Skeletal muscle tissue (tissue), 4 donors: ENCODE data around the gene RENBP. TPM values are rescaled to one million over a fixed set of nuclear protein-coding genes. Genes with fewer than 3 reads are reported as not detected.

Experiments
- H3K27ac ChIP-seq: one replicate; pipeline ENCODE4 v1.7.0; 2013; ENCODE audit warnings: mild to moderate bottlenecking, low read depth, low read length, inconsistent platforms
- H3K27me3 ChIP-seq, 3 donors: one replicate each; pipeline ENCODE4 v1.7.0; 2013; ENCODE audit warnings: low read length in 3 of 3; ENCODE audit not compliant: control insufficient read depth in 3 of 3, insufficient read depth in 3 of 3
- H3K36me3 ChIP-seq, 3 donors: one replicate each; pipeline ENCODE4 v1.7.0; 2013; ENCODE audit warnings: low read length in 3 of 3; ENCODE audit not compliant: control insufficient read depth in 3 of 3, insufficient read depth in 3 of 3
- H3K4me1 ChIP-seq, 3 donors: one replicate each; pipeline ENCODE4 v1.7.0; 2013; ENCODE audit warnings: low read length in 3 of 3, mild to moderate bottlenecking in 3 of 3; ENCODE audit not compliant: control insufficient read depth in 3 of 3, insufficient read depth in 3 of 3
- H3K4me3 ChIP-seq, 3 donors: one replicate each; pipeline ENCODE4 v1.7.0; 2013; ENCODE audit warnings: low read length in 3 of 3
- H3K9ac ChIP-seq, 3 donors: one replicate each; pipeline ENCODE4 v1.7.0; 2013; ENCODE audit warnings: low read length in 3 of 3, mild to moderate bottlenecking in 3 of 3, moderate library complexity in 2 of 3, low read depth in 1 of 3
- H3K9me3 ChIP-seq, 3 donors: one replicate each; pipeline ENCODE4 v1.7.0; 2013; ENCODE audit warnings: low read length in 3 of 3; ENCODE audit not compliant: control insufficient read depth in 3 of 3
- total RNA-seq: library from RNA; depleted of rRNA; stranded (reverse); fragments of >200 nt; gene quantifications from one replicate; pipeline ENCODE4 v1.2.3, GENCODE V29; 2014
- donor health status: Osteomylitis.

Gene RENBP
- total RNA-seq, 1 donor from 2014 or later = 5.7 TPM

GRCh38 chrX:153934762-153935325 lies 9.6 kb downstream of the RENBP start, which contains the start of gene NAA10:
Gene NAA10 (minus strand): TSS chrX:153935037. CDS start chrX:153934904, 133 bp downstream.
- H3K9ac ChIP-seq = peak within 1 kb of the TSS; percentile 74 to 82 (median 81)
- peak within 1 kb of the TSS; percentile 7 for H3K27ac ChIP-seq
- peaks cover 9 to 18% (median 14%) of the 10 kb centered on the region in 3 donors for H3K4me1 ChIP-seq

GRCh38 chrX:153934148-153934761 lies 10.2 kb downstream of the RENBP start:
- H3K9ac ChIP-seq = peak overlapping the region; percentile 74 to 82 (median 81)
- peak overlapping the region; percentile 7 for H3K27ac ChIP-seq
- H3K4me1 ChIP-seq = peaks cover 11 to 24% (median 14%) of the 10 kb centered on the region in 3 donors
- no peaks in the 10 kb centered on the region for H3K9me3 ChIP-seq
- H3K27me3 ChIP-seq = no peaks in the 10 kb centered on the region
- peak overlapping the region; percentile 74 to 80 (median 77) for H3K4me3 ChIP-seq
- H3K36me3 ChIP-seq = peaks cover 12 to 25% (median 24%) of the 10 kb centered on the region in 3 donors

More at GRCh38 chrX:153934762-153935325, 9.6 kb downstream of the RENBP start, which contains the start of gene NAA10:
- H3K27me3 ChIP-seq = no peaks in the 10 kb centered on the region
- H3K36me3 ChIP-seq = peaks cover 12 to 25% (median 20%) of the 10 kb centered on the region in 3 donors
- no peaks in the 10 kb centered on the region for H3K9me3 ChIP-seq
- peak within 1 kb of the TSS; percentile 74 to 80 (median 77) for H3K4me3 ChIP-seq

- Histone ChIP-seq H3K27ac (peak overlapping the region; percentile 7), H3K27me3 (no peaks in the 10 kb centered on the region), H3K4me3 (peak overlapping the region; percentile 74 to 80 (median 77)), H3K9ac (peak overlapping the region in 2 of 3 donors; percentile 81 to 82), H3K36me3 (peaks cover 12 to 25% (median 24%) of the 10 kb centered on the region in 3 donors), H3K9me3 (no peaks in the 10 kb centered on the region), H3K4me1 (peaks cover 15 to 29% (median 16%) of the 10 kb centered on the region in 3 donors)
Observed at GRCh38 chrX:153933748-153934147, 10.7 kb downstream of the RENBP start.

GRCh38 chrX:153932220-153932915 lies 12.1 kb downstream of the RENBP start:
- Histone ChIP-seq H3K4me1 (peaks cover 17 to 35% (median 20%) of the 10 kb centered on the region in 3 donors), H3K9me3 (no peaks in the 10 kb centered on the region), H3K36me3 (peaks cover 12 to 25% (median 24%) of the 10 kb centered on the region in 3 donors), H3K27ac (no peak overlapping the region), H3K27me3 (no peaks in the 10 kb centered on the region), H3K9ac (no peak overlapping the region), H3K4me3 (no peak overlapping the region)

GRCh38 chrX:153931748-153932147 lies 12.7 kb downstream of the RENBP start:
- Histone ChIP-seq H3K36me3 (peaks cover 12 to 25% (median 24%) of the 10 kb centered on the region in 3 donors), H3K4me1 (peaks cover 22 to 41% (median 26%) of the 10 kb centered on the region in 3 donors), H3K9ac (no peak overlapping the region), H3K9me3 (no peaks in the 10 kb centered on the region), H3K27me3 (no peaks in the 10 kb centered on the region), H3K4me3 (no peak overlapping the region), H3K27ac (no peak overlapping the region)

- no peaks in the 10 kb centered on the region for H3K9me3 ChIP-seq
- peak overlapping the region in 1 of 3 donors; percentile 40 for H3K9ac ChIP-seq
- H3K4me1 ChIP-seq = peaks cover 27 to 47% (median 31%) of the 10 kb centered on the region in 3 donors
- H3K4me3 ChIP-seq = no peak overlapping the region
- peaks cover 12 to 25% (median 24%) of the 10 kb centered on the region in 3 donors for H3K36me3 ChIP-seq
- no peaks in the 10 kb centered on the region for H3K27me3 ChIP-seq
- no peak overlapping the region for H3K27ac ChIP-seq
Observed at GRCh38 chrX:153931151-153931550, 13.3 kb downstream of the RENBP start.

GRCh38 chrX:153930011-153930910 lies 14.2 kb downstream of the RENBP start:
- Histone ChIP-seq H3K4me3 (no peak overlapping the region), H3K36me3 (peaks cover 12 to 25% (median 24%) of the 10 kb centered on the region in 3 donors), H3K9me3 (no peaks in the 10 kb centered on the region), H3K9ac (no peak overlapping the region), H3K4me1 (peaks cover 23 to 54% (median 31%) of the 10 kb centered on the region in 3 donors), H3K27me3 (peaks cover 0 to 5% (median 0%) of the 10 kb centered on the region in 3 donors), H3K27ac (no peak overlapping the region)

GRCh38 chrX:153929576-153929975 lies 14.9 kb downstream of the RENBP start:
- Histone ChIP-seq H3K9me3 (no peaks in the 10 kb centered on the region), H3K27me3 (peaks cover 0 to 5% (median 0%) of the 10 kb centered on the region in 3 donors), H3K27ac (no peak overlapping the region), H3K36me3 (peaks cover 12 to 25% (median 24%) of the 10 kb centered on the region in 3 donors), H3K4me1 (peaks cover 22 to 56% (median 31%) of the 10 kb centered on the region in 3 donors), H3K4me3 (no peak overlapping the region), H3K9ac (no peak overlapping the region)

- H3K9me3 ChIP-seq = no peaks in the 10 kb centered on the region
- H3K4me3 ChIP-seq = peak overlapping the region in 1 of 3 donors; percentile 55
- peak overlapping the region in 1 of 3 donors; percentile 87 for H3K9ac ChIP-seq
- H3K27me3 ChIP-seq = peaks cover 0 to 5% (median 0%) of the 10 kb centered on the region in 3 donors
- H3K27ac ChIP-seq = no peak overlapping the region
- H3K36me3 ChIP-seq = peaks cover 12 to 25% (median 24%) of the 10 kb centered on the region in 3 donors
- peaks cover 17 to 53% (median 29%) of the 10 kb centered on the region in 3 donors for H3K4me1 ChIP-seq
Observed at GRCh38 chrX:153928846-153929245, 15.6 kb downstream of the RENBP start.
